ENCODE results near the gene EHMT2. TPM values are rescaled to one million over a fixed set of nuclear protein-coding genes. Genes with fewer than 3 reads are reported as not detected.

Gene EHMT2
- total and polyA plus RNA-seq, 2 of the 8 experiments (the other 6 are each of a cell fraction or from before 2014, with no cell fraction given), result 125 to 177 TPM

- 2% methylated on average over 59 of the region's 59 CpGs; no CpG with 5 or more reads in 1 of the 2 experiments for WGBS, 2 experiments (ENCODE audit: extremely low coverage in 1 of 2, insufficient coverage in 1 of 2, insufficient read length in 1 of 2, insufficient replicate concordance in 2 of 2, low coverage in 1 of 2, low lambda C conversion rate in 2 of 2, missing lambda C conversion rate in 1 of 2)
- peak overlapping the region; percentile 89 for H4K91ac ChIP-seq (replicated peaks; ENCODE audit: insufficient read length, low read length)
- POLR2A ChIA-PET (ENCODE audit: partially characterized antibody), result interaction anchor here (0.6 to 11.4 kb wide), 40 partner anchors 12 to 292 kb away, joined by 3 to 189 read pairs (median 6); partner anchors contain the start of genes ABHD16A, ATP6V1G2, C6orf47 and CSNK2B
- TF ChIP-seq RFX5 (IDR thresholded peaks at IDR 0.05; ENCODE audit: borderline replicate concordance, low read depth, low read length), result no peak
These were observed 62.9 kb downstream of the EHMT2 start for GRCh38 chr6:31834367-31835250.

More at GRCh38 chr6:31834367-31835250, 62.9 kb downstream of the EHMT2 start:
- Histone ChIP-seq H3K18ac (ENCODE audit: extremely low read depth, low read length) (peak overlapping the region; percentile 83), H2AK5ac (ENCODE audit: low read depth, low read length) (no peak overlapping the region), H3K79me1 (ENCODE audit: low read depth, low read length) (peaks cover 5% of the 10 kb centered on the region; the same call in 1 of the 2 replicates), H2BK5ac (ENCODE audit: low read depth, low read length) (peak overlapping the region; percentile 83), H4K8ac (ENCODE audit: extremely low read depth, insufficient read depth, low read length) (peak overlapping the region; percentile 92), H4K20me1 (replicated peaks in 1 of 2; ENCODE audit: control insufficient read depth in 1 of 2, insufficient read depth in 2 of 2, low read length in 2 of 2) (peaks cover 16 to 22% of the 10 kb centered on the region in 2 experiments), H3K9me3 (ENCODE audit: insufficient read depth in 2 of 2, low read depth in 1 of 2, low read length in 1 of 2) (no peaks in the 10 kb centered on the region), H3K79me2 (ENCODE audit: control insufficient read depth in 1 of 2, insufficient read depth in 2 of 2, low read length in 2 of 2) (peaks cover 17 to 59% of the 10 kb centered on the region in 2 experiments), H3K4me1 (replicated peaks in 1 of 4; ENCODE audit: control insufficient read depth in 3 of 4, insufficient read depth in 4 of 4, low read length in 3 of 4) (peaks cover 2 to 9% (median 6%) of the 10 kb centered on the region in 4 experiments; a peak in 5 of 7 replicates), H2AFZ (ENCODE audit: low read length) (peak overlapping the region; percentile 87), H2BK120ac (replicated peaks; ENCODE audit: low read depth, low read length) (peak overlapping the region; percentile 25), H2BK12ac (ENCODE audit: low read depth, low read length) (no peak overlapping the region), H2BK20ac (ENCODE audit: low read length) (no peak overlapping the region), H3K23me2 (ENCODE audit: low read depth, low read length) (peaks cover 20% of the 10 kb centered on the region), H3K23ac (ENCODE audit: insufficient read length) (no peak overlapping the region), H3K27ac (ENCODE audit: low read depth, low read length) (peak overlapping the region; percentile 96), H3K4me3 (ENCODE audit: extremely low read depth in 1 of 4, insufficient read depth in 2 of 4, low read depth in 3 of 4, low read length in 4 of 4) (peak overlapping the region; percentile 70 to 99 (median 92)), H3K14ac (ENCODE audit: insufficient read length) (no peak overlapping the region), H4K5ac (ENCODE audit: insufficient read length, low read depth, low read length) (peak overlapping the region; percentile 87), H3K9ac (replicated peaks in 1 of 4; ENCODE audit: extremely low read depth in 1 of 4, low read depth in 3 of 4, low read length in 3 of 4) (peak overlapping the region; percentile 85 to 96 (median 91)), H3K4ac (replicated peaks; ENCODE audit: insufficient read length, low read depth, low read length) (peak overlapping the region; percentile 93), H3K27me3 (replicated peaks in 1 of 4; ENCODE audit: control insufficient read depth in 3 of 4, extremely low read depth in 1 of 4, insufficient read depth in 3 of 4, low read length in 3 of 4) (no peaks in the 10 kb centered on the region), H3K56ac (replicated peaks; ENCODE audit: insufficient read length, low read depth, low read length) (peak overlapping the region; percentile 89), H3K4me2 (ENCODE audit: insufficient read depth in 1 of 2, low read depth in 2 of 2, low read length in 2 of 2) (peak overlapping the region; percentile 84 to 99), H2BK15ac (ENCODE audit: low read length) (no peak overlapping the region), H3K36me3 (ENCODE audit: control insufficient read depth in 2 of 4, insufficient read depth in 4 of 4, low read length in 3 of 4) (peaks cover 25 to 43% (median 33%) of the 10 kb centered on the region in 4 experiments)
- CTCF ChIA-PET (ENCODE audit: partially characterized antibody), result interaction anchor here (1.0 to 1.7 kb wide), 2 partner anchors 65 to 170 kb away, joined by 3 to 9 read pairs; partner anchors contain the start of gene GPANK1
- FAIRE-seq, result no peak
- peak in 1 of 2 experiments; percentile 89 for DNase-seq (ENCODE audit: low read depth in 1 of 2, low spot score in 2 of 2)

Data from H1 (cell line).